HG02678 (cell line): ENCODE measurements around the gene LCP1.

Experiments
- ATAC-seq: cut with Tn5 transposase; IDR thresholded peaks from one replicate; pipeline ENCODE4 v1.9.1; 2021; ENCODE audit warnings: mild to moderate bottlenecking, moderate library complexity; ENCODE audit not compliant: unreplicated experiment

Gene LCP1

DNA sequence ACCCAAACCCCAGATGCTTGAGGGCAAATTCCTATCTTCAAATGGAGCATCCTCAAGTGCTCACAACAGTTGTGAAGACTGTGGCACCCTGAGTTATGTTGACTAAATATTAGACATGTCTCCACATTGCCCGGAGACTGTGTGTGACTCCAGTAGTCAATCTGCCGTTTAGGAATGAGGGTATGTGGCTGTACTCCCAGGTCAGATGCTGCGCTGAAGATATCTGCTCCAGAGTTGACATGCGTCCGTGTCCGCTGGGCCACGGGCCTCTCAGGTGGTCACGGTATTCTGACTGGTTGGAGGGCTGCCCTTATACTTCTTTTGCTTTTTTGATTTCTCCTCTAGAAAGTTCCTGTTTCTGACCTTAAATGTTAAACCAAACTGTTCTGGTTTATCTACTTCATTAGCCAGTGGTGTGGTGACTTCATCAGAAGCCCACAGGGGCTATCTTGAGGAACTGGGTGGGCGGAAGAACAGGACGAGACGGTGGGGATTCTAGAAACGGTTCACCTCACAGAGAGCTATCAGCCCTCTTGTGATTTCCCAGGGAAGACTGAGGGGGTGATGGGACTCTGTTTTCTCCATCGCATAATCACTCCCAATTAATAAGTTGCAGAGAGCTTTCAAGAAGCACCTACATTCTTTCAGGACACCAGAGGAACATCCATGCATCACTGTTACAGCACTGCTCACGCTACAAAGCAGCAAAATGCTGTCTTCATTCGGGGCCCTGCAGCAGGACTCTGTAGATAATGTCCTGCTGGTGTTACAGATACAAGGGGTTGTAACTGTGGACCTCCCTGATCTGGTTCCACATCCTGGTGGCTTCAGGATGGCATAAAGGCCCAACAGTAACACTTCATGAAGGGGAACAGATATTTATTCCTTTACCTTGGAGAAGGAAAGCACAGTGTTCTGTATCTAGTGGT lies 1.3 kb upstream of the LCP1 start:
- no peak for ATAC-seq

DNA sequence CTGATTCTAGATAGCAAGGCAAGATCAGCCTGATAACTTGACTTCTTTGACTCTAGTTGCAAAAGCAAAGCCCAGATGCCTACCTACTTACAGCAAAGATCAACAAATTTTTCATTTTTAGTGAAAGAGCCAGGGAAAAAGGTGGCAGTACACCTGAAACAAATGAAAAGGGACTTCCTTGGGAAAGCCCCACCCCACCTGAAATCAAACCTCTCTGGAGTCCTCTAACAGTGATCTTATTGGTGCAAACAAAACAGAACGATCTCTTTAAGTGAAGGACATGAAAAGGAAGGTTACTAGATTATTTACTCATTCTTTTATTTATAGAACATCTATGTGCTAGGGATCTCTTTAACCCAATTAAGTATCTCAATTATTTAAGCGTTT lies 507 bp upstream of the LCP1 start:
- peak; percentile 3 for ATAC-seq

DNA sequence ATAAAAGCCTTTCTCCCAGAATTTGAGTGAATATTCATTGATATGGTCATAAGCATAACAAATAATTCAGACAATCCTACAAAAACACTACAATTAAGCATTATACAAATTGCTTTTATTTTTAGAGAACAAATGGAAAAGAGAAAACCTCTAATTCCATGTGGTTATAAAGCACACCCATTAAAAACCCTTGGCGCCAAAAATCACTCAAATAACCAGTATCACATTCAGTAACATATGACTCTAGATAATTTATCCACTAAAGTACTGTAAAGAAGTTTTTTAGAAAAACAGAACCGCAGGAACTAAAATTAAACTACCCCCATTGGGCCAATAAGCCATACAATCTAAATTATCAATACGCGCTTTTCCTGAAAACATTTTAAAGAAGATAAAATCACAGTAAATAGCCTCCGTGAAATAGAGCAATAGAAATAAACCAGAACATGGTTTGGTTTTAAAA lies 569 bp downstream of the LCP1 start:
- no peak for ATAC-seq

DNA sequence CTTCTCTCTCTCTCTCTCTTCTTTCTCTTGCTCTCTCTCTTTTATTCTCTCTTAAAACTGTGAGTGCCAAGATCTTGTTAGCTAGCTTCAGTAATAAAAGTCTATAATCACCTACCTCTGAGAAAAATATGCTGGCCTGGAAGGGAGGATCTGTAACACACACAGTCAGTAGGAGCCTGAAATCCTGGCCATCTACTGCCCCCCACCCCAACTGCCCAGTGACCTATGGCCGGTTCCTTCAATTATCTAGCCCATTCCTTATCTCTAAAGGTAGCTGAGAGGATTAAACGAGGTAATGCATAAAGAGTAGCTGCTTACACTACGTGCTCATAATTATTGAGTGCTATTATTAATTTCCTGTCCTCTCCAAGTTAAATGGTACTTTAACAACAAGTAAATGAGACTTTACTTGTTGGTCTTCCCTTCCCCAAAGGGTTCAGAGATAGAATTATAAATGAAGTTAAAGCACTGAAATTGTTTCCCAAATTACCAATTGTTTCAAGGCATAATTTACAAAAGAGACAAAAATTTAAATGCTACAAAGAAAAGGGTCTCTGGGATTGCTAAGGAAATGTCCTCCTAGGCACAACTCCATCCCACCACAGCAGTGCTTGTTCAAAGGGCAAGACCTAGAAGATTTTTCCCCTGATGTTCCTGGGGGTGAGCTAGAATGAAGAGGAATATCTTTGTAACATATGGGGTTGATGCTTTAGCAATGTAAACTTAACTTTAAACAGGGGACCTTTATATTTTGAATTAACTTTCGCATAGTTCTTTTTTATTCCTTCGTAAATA lies 1.8 kb downstream of the LCP1 start:
- ATAC-seq = no peak

DNA sequence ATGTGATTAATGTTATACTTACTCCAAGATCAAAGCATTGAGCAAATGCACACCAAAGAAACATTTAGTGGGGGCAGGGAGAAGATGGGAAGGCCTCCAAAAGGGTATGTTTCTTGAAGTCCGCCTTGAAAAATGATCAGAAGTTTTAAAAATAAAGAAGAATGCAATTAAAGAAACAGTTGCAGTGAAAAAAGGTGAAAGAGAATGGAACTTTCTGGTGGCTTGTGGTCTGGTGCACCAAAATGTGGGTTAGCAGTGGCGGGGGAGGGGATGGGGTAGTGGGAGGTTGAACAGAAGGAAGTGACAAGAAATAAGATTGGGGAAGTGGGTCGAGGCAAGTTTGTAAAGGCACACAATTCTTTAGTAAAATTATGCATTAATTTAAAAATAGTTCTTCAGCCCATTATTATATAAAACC lies 2.5 kb downstream of the LCP1 start:
- ATAC-seq = no peak

DNA sequence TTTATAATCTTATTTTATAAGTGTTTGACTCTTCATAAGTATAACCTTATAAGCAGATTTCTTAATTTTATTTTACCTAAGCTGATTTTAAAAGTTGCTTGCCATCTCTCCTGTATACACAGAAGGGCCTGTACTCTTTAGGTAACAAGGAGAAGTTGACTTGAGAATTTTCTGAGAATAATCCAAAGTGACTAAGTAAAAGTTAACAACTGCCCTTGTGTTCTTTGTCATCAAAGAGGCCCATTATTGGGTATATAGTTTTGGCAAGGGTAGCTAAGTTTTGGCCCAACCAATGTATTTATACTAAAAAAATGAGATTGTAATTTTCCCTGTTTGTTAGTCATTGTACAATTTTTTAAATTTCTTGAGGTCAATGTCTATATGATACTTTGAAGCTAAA lies 3.2 kb downstream of the LCP1 start:
- no peak for ATAC-seq

DNA sequence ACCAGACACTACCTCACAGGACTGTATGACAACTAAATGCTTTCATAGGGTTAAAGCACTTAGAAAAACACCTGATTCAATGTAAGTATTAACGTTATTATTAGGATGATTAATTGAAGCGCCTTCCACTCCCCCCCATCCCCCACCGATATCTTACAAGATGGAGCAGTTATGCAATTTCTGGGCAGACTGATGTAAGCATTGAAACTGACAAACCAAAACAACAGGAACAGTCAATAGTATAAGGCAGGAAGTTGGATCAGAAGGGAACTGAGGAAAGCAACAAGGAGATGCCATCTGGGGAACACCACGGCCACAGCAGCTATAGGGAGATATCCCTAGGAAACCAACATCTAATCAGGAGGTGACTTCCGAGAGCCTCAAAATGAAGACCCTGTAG lies 3.8 kb downstream of the LCP1 start:
- ATAC-seq = no peak

DNA sequence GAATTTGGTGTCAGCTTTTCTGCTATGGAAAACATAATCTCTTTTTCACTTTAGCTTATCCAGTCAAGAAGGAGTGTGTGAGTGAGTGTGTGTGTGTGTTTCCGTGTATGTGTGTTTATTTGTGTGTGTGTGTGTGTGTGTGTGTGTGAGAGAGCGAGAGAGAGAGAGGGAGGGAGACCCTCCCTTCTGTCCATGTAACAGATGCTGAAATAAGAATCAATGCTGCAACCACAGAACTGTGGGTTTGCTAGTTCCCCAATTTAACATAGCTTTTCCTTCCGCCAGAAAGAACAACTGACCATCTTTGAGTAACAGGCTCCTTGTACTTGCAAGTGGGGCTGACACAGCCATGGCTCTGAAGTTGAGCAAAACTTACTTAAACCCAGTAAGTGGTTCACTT lies 5.2 kb downstream of the LCP1 start:
- ATAC-seq = peak; percentile 48

DNA sequence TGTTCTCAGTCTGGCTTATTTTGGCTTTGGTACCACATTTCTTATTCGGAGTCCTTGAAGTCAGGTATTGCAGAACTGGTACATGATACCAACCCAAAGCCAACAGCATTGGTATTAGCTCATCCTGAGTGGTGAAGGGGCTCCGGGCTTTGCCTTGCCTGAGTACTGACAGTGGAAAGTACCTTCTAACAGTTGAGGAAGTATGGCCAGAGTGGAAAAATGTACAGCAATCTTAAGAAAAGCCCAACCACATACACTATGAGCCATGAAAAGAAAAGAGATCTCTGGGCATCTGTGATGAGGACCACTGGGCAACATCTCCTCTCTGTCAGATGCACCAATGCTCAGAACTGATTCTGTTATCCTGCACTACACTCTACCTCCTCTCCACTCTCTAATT lies 8.3 kb downstream of the LCP1 start:
- peak; percentile 49 for ATAC-seq

DNA sequence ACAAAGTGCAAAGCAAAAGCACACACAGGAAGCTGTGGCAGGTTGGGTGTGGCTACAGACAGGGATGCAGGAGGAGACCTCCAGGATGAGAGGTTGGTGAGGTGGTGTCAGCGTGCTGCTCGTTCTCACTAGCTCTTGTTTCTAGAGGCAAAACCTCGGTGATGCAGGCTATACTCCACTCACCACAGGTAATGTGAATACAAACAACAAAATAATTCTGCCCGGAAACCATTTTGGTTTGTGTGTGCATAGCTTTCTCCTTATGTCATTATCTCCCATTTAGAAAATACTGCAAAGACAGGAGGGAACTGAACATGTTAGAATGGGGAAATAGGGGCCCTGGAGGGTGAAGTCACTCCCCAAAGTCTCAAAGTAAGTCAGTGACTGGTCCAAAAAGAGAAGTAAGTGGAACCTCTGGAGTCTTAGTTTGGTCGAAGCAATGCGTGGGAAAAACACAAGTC lies 9.4 kb downstream of the LCP1 start:
- no peak for ATAC-seq

DNA sequence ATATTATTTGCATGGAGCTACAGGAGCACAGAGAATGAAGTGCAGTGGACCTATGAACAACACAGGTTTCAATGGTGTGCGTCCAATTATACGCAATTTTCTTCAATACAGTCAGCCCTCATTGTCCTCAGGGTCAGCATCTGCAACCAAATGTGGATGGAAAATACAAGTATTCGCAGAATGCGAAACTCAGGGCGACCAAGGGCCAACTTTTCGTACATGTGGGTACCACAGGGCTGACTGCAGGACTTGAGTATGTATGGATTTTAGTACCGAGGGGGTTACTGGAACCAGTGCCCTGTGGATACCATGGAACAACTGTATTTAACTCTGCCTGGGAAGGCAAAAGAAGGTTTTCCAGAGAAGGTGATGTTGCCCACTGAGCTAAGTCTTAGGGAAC lies 10.2 kb downstream of the LCP1 start:
- no peak for ATAC-seq

DNA sequence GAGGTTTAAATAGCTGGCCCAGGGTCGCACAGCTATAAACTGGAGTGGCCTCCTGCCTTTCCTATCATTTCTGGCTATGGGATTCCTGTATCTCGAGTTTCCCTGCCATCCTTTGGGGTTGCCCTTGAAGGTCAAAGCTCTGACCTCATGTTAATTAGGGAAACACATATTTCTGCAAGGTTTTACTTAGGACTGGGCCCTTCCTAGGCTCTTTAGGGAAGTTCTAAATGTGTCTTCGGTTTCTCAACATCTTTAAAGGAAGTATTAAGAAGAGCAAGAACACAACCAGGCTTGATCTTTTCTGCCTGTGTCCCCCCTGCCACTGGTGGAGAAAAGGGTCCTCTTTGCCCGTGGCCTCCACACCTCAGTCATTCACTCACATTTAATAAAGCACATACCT lies 10.8 kb downstream of the LCP1 start:
- no peak for ATAC-seq

DNA sequence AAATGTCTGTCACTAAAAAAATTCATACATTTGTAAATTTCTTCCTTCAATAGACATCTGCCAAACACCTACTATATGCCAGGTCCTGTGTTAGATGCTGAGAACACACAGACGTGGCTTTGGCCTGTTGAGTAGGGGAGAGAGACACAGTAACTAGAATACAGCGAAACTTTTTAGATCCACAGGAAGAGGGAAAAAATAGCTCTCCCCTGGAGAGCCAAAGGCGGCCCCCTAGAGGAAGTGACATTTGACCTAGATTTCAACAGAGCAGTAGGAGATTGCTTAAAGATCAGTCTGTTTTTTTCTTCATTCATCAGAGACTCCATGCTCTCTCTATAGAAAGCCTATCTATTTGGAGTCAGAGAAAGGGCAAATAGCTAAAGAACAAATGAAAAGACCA lies 11.3 kb downstream of the LCP1 start:
- no peak for ATAC-seq

DNA sequence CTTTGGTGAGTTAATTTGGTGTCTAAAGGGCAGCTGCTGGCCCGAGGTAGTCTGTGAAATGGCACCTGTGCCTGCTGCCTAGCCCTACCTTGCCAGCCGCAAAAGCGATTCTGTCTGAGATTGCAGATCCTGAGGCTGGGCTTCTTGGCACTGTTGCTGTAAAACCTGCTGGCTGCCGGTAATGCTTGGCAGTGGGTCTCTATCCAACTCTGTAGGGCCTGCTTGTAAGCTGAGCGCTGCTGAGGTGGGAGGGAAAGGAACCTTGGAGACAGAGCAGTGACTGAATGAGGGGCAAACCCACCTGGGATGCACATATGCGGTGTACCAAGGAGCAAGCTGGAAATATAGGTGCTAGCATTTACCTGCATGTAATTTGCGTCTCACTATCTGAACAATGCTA lies 11.7 kb downstream of the LCP1 start:
- no peak for ATAC-seq

DNA sequence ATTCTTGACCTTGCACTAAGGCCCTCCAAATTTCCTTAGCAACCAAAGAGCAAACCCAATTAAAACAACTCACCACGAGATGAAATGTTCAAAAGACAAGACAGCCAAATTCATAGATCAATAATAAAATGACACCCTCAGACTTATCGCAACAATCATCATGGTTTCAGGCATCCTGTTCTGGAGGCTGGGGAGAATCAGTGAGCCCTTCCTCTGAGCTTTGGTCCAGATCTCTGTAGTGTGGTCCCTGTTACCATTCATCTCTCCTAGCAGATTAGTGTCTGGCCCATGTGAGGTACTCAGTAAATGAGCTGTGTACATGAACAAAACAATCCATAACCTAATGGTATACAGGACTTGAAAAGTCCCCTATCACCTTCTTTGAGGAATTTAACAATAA lies 12.2 kb downstream of the LCP1 start:
- ATAC-seq = no peak

DNA sequence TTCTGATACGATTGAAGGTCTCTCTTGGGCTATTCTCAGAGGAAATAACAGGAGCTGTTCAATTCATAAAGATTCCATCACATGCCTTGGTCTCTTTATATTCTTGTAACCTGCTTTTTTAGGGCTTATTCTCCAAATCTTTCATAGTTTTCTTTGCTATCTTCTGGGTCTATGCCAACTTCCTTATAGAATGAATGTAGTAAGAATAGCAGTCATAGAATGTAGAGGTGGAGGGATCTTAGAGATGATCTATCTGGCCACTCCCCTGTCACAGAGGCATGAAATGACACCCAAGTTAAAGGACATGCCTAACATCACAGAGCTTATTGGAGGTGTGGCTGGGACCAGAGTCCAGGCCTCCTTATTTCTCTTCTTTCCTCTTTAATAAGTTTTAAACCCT lies 13.2 kb downstream of the LCP1 start:
- peak; percentile 2 for ATAC-seq

DNA sequence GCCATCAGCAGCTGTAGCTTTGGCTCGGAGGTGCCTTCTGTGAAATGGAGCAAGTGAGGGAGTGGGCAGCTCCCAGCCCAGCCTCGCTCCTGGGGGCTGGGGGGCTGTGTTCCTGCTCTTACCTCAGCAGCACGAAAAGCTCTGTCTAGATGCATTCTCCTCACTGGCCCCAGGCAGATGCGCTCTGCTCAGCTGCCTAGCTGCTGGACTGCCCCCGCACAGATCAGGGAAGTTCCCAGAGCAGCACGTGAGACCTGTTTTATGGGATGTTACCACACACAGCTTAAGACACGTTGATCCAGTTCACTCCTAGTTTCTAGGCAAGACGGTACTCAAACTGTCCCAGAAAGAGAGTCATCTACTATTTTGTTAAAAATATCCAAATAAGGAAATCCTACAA lies 13.6 kb downstream of the LCP1 start:
- ATAC-seq = peak; percentile 30

DNA sequence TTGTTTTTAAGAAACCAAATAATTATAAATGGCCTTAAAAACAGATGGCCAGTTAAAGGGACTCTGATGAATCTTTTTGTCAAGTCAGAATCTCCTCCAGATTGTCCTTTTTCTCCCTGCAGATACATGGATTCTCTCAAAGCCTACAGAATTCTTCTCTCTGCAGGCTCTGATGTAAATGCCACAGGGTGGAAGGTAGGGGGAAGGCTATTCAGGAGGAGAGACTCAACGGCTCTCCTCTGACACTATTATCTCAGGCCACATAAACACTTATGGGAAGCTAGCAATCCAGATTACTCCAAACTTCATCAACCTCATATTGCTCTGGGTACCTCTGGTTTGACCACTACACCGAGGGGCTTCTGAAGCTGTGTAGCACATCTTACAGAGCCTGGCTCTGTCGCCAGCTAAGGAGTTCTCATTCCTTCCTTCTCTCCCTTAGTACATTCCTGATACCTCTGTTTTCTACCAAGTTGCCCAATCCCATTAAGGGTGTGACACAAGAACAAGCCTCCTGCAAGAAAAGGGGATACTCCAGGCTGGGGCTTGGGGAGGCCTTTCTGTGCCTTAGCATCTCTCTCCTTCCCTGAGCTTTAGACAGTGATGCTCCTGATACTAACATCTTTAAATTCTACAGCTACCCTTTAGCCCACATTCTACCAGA lies 14.9 kb downstream of the LCP1 start:
- ATAC-seq = no peak

DNA sequence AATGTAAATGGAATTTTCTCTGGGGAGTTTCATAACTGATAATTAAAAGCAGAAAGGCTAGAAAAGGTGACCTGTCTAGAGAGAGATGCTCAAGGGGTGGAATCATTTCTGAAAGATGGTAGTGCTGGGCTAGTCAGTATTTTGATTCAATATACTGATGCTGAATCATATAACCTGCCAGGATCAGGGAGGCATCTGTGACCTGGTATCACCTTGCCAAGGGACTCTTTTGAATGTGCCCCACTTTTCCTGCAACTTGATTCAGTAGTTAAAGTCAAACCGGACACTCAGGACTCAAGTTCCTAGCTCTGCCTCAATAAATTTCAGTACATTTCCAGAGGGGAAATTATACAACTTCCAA lies 15.8 kb downstream of the LCP1 start:
- no peak for ATAC-seq

DNA sequence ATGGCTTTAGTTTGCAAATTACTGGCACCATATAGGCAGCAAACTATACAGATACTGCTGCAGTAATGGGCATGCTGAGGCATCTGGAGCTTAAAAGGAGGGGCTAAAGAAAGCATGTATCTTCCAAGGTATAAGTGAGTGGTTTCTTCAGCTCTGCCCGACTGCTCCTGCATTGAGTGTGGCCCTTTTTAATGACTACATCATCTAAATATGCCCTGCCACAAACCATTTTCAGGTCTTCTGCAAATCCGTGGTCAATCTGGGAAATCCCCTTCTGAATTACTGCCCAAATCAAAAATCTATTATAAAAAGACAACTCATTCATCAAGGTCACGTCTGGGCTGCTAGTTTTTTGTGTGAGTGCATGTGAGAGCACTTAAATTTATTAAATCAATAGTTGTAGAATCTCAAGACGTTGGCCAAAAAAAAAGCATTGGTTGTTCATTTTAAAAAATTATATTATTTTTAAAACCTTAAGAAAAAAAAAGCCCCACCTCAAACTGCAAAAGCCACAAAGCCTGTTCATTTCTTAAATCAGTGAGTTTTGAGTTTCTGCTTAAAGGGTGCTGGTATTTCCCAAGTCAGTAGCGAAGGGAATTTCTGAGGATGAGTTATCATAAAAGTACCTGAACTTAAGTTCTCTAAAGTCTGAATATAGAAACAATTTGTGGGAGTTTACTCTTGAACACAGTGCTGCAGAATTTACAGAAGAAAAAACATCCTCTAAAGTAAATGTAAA lies 16.3 kb downstream of the LCP1 start:
- ATAC-seq = peak; percentile 50

DNA sequence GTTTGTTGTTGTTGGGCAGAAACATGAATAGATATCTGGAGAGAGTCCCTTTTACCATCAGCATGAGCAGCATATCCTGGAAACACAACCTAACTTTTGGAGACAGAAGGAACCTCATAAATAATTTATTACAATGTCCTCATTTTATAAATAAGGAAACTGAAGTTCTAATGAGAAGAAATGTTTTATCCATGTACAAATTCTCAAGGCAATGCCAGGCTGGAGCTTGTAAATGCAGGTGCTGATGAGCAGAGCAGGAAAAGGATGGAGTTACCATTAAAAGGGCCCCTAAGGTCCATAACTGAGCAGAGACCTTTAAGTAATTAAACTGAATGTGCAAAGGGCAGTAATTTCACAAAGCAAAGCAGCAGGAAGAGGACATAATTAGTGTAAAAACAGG lies 17.3 kb downstream of the LCP1 start:
- ATAC-seq = no peak
